Hindlimb muscle (tissue), 1 donor: ENCODE results near the gene SYNJ2. TPM values are rescaled to one million over a fixed set of nuclear protein-coding genes. Genes with fewer than 3 reads are reported as not detected.

Experiments used
- DNase-seq: peaks from one replicate; pipeline ENCODE4 v3.0.0-alpha.2; 2013
- polyA plus RNA-seq: library from polyadenylated mRNA; unstranded; fragments of 120-200 nt; gene quantifications from one replicate; pipeline ENCODE4 v1.2.1, GENCODE V29; 2013; ENCODE audit not compliant: insufficient read length

Gene SYNJ2
- polyA plus RNA-seq, 1 donor = 9.8 TPM

- DNase-seq = no peak
Measured at GRCh38 chr6:158011980-158012566, 30.4 kb downstream of the SYNJ2 start.

- no peak for DNase-seq
Measured at GRCh38 chr6:158013904-158014504, 32.3 kb downstream of the SYNJ2 start.

- no peak for DNase-seq
Measured at GRCh38 chr6:158014505-158015187, 33.0 kb downstream of the SYNJ2 start.

DNA sequence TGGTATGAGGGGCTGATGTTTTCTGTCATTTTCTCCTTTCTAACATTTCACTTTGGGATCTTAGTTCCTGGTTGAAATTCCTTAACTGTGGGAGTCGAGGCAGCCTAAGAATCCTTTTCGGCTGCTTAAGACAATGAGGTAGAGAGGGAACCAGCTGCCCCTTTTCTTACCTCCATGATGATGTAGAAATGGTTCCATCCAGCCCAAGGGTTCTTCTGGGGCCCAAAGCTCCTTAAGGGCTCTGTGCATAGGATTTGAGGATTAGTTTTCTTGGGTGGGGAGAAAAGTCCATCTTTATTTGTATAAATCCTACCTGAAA lies 33.5 kb downstream of the SYNJ2 start:
- no peak for DNase-seq

- no peak for DNase-seq
Measured at GRCh38 chr6:158016571-158017383, 35.1 kb downstream of the SYNJ2 start.

DNA sequence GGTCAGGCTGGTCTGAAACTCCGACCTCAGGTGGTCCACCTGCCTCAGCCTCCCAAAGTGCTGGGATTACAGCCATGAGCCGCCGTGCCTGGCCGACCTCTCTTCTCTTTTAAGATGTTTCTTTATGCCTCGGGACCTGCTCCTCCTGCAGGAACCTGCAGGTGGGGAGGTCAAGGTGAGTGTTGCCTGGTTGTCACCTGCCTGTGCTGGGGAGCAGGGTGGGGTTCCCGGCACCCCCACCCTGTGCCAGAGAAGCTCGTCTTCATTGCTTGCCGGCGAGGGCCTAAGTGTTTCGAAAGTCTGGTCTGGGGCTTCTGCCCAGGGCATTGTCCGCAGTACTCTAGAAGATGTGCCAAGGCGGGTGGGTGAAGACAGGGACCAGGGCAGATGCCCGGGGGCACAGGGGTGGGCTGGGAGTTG lies 36.0 kb downstream of the SYNJ2 start:
- no peak for DNase-seq

GRCh38 chr6:158018041-158018771 lies 36.5 kb downstream of the SYNJ2 start:
- DNase-seq = peak; percentile 63

DNA sequence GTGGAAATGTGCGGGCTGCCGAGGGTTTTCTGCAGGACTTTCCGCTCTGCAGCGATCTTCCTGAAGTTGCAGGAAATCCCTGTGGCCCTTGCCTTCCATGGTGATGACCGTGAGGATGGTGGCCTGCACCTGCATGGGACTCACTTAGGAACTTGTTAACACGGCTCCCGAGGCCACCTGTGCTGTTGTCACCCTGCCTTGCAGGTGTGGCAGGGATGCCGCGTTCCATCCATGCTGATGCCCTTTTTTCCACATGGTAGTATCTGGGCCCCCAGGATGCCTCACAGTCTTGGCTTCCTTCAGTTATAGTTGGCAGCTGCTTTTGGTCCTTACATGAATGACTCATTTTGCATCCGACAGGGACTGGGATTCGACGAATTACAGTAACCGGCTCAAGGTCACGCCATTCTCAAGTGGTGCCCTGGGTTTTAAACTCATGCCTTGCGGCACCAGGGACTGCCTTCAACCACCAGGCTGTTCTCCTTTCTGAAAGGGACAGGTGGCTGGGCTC lies 37.2 kb downstream of the SYNJ2 start:
- DNase-seq = no peak

DNA sequence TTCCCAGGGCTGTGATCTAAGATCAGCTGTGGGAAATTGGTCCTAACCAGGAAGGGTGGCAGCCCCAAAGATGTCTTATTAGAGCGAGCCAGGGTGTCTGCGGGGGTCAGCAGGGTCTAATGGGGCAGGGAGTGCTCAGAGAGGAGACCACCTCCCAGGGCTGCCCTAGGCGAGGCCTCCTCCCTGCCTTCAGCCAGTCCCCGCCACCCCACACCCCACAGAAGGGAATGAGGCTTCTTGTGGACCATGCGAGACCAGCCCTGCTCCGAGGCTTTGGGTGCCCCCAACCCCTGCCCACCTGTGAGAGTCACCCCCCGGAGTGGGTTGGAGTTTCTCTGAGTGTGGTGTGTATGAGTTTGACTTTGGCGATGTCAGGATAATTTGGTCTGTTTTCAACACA lies 37.8 kb downstream of the SYNJ2 start:
- DNase-seq = no peak

DNA sequence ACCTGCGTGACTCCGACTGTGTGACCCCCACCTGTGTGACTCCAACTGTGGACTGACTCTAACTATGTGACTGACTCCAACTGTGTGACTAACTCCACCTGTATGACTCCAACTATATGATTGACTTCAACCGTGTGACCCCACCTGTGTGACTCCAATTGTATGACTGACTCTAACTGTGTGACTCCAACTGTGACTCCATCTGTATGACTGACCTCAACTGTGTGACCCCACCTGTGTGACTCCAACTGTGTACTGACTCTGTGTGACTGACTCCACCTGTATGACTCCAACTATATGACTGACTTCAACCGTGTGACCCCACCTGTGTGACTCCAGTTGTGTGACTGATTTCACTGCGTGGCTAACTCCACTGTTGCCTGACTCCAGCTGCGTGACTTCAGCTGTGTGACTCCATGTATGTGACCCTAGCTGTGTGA lies 38.6 kb downstream of the SYNJ2 start:
- no peak for DNase-seq

DNA sequence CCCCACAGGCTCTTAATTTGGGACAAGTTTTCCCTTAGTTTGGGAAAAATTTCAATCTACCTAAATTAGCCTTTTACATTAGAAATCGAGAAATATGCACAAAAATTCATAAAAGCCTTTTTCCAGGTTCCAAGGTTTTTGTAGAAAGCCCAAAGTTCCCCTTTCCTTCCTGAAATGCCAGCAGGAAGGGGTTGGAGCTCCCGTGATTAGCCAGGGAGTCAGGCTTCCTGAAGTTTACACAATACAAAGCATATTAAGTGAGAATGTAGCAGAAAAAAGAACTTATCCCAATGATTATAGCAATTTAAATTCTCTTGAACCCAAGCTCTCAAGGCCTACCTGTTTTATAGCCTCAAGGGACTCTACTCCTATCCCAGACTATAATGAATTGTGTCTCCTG lies 39.1 kb downstream of the SYNJ2 start:
- no peak for DNase-seq

DNA sequence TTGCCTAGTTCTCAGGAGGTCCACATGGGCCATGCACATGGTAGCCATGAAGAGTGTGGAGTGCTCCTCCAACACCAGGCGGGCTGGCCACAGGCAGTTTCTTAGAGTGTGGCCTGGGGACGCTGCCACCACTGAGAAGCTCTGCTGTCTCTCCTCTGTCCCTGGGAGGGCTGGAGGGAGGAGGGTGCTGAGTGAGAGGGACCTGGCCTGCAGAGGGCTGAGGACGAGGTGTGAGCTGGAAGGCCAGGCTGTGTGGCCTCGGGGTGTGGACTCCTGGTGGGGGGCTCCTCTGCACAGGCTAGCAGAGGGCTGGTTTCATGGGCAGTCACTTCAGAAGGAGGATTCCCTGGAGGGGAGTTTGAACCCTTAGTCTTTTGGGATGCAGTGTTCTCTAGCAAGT lies 39.7 kb downstream of the SYNJ2 start:
- no peak for DNase-seq

- no peak for DNase-seq
Measured at GRCh38 chr6:158021814-158022748, 40.4 kb downstream of the SYNJ2 start.

DNA sequence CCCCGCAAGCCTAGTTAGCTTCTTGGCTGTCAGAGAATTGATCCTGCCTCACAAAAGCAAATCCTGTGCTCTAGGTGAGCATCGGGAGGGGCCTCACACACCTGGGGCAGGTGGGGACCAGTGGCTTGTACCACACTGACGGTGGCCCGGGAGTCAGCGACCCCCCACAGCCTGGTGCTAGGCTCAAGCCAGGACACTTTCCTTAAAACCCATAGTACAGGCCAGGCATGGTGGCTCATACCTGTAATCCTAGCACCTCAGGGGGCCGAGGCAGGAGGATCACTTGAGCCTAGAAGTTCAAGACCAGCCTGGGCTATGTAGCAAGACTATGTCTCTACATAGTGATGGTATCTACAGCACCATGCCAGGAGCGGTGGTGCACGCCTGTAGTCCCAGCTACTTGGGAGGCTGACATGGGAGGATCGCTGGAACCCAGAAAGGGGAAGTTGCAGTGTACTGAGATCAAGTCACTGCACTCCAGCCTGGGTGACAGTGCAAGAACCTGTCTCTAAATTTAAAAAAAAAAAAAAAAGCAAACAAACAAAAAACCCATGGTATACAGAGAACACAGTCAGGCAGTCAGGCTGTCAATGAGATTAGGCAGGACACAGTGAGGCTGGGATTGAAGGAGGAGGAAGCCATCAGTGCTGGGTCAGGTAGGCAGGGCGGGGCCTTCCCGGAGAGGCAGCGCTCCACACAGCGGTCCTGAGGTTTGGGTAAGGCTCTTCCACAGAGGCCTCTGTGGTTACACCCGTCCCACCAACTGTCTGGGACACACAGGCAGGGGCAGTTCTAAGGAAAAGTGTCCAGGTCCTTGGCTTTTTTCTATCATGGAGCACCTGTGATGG lies 41.3 kb downstream of the SYNJ2 start:
- DNase-seq = no peak

GRCh38 chr6:158023597-158023939 lies 41.9 kb downstream of the SYNJ2 start:
- no peak for DNase-seq

DNA sequence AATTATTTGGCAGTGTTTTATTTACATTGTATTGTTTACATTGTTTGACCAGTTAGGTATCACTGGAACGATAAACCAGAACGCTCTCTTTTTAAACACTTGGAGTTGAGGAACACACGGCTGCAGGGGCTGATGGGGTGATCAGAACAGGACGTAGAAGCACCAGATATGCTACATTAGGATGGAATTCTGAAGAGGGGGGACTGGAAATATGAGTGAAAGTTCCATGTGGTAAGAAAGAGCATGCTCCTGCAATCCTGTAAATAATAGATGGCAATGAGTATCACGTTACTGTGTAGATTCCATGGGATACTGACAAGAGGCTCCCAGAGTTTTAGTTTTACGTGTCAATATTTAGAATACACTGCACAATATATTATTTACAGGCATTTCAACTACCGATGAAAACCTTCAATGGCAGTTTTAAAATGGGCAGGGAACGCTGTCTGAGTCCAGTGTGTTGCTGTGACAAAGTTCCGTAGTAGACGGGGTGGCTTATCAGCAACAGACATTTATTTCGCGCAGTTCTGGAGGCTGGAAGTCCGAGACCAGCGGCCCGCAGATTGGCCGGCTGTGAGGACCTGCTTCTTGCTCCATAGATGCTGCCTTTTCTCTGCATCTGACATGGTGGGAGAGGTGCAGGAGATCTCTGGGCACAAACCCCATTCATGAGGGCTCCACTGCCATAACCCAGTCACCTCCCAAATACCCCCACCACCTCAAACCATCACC lies 43.1 kb downstream of the SYNJ2 start:
- no peak for DNase-seq

GRCh38 chr6:158026054-158026900 lies 44.6 kb downstream of the SYNJ2 start:
- peak; percentile 89 for DNase-seq

- DNase-seq = no peak
Measured at GRCh38 chr6:158026901-158027589, 45.4 kb downstream of the SYNJ2 start.
